Measurements from ENCODE around the gene TMPRSS2. TPM values are rescaled to one million over a fixed set of nuclear protein-coding genes. Genes with fewer than 3 reads are reported as not detected.

The TMPRSS2 gene
- total and polyA plus RNA-seq, 9 of the 15 experiments (the other 6 are each of a cell fraction or from before 2014, with no cell fraction given): 0.20 TPM; not detected in 8

GRCh38 chr21:41465176-41465781 is 42.7 kb downstream of the TMPRSS2 start:
- Histone ChIP-seq H3K9me3 (replicated peaks; ENCODE audit: control insufficient read depth, insufficient read depth, low read depth, low read length) (no peaks in the 10 kb centered on the region), H3K79me2 (ENCODE audit: control insufficient read depth, insufficient read depth, low read length) (no peaks in the 10 kb centered on the region), H3K9ac (ENCODE audit: insufficient read depth in 1 of 2, low read depth in 2 of 2, low read length in 2 of 2) (no peak overlapping the region), H3K27ac (ENCODE audit: extremely low read depth, low read depth, low read length) (no peak overlapping the region), H3K9me1 (ENCODE audit: control insufficient read depth, insufficient read depth, low read length) (no peaks in the 10 kb centered on the region), H2AFZ (ENCODE audit: low read depth, low read length) (no peak overlapping the region), H3K36me3 (ENCODE audit: control insufficient read depth, insufficient read depth, low read length) (no peaks in the 10 kb centered on the region), H4K20me1 (replicated peaks; ENCODE audit: control insufficient read depth, insufficient read depth, low read length) (no peaks in the 10 kb centered on the region), H3K4me2 (ENCODE audit: insufficient read depth, low read length) (no peak overlapping the region), H3K4me1 (replicated peaks in 1 of 2; ENCODE audit: control insufficient read depth in 2 of 2, insufficient read depth in 2 of 2, low read length in 2 of 2) (no peaks in the 10 kb centered on the region), H3K27me3 (ENCODE audit: control insufficient read depth in 2 of 2, insufficient read depth in 2 of 2, low read length in 2 of 2) (peaks cover 8 to 20% of the 10 kb centered on the region in 2 experiments; a peak in 4 of 5 replicates), H3K4me3 (no peak overlapping the region)
- TF ChIP-seq ZNF668 (CRISPR knock-in tag; IDR thresholded peaks at IDR 0.05) (no peak), MXI1 (IDR thresholded peaks at IDR 0.05; ENCODE audit: low read depth, low read length) (no peak), NFIX (CRISPR knock-in tag; IDR thresholded peaks at IDR 0.05; ENCODE audit: low read depth) (peak; percentile 22; the same call in 1 of the 2 replicates), CHD7 (IDR thresholded peaks at IDR 0.05; ENCODE audit: low read depth, low read length) (no peak), NFIC (IDR thresholded peaks at IDR 0.05) (peak; percentile 72), KDM4B (IDR thresholded peaks at IDR 0.05; ENCODE audit: borderline replicate concordance in 2 of 2, low read depth in 1 of 2) (no peak)
- CTCF ChIA-PET (ENCODE audit: low intra/inter-chr PET ratio): no interaction called here
- FAIRE-seq: no peak
- BruUV-seq (replicated peaks): no TSS peak
- in situ Hi-C loops (cut with MboI) (no loop called here), intact Hi-C loops (cut with micrococcal nuclease) (no loop called here)
- ATAC-seq: no peak
- POLR2A ChIA-PET: no interaction called here
- no peak for DNase-seq (ENCODE audit: extremely low read depth in 1 of 4, low spot score in 3 of 4)
- WGBS (ENCODE audit: insufficient coverage, low coverage, missing lambda C conversion rate): 2% methylated on average over 4 of the region's 4 CpGs
